CD4-positive, alpha-beta T cell treated with Interferon gamma for 1 hour (primary cell): ENCODE data around the gene CRCP.
"Not testable (repeated sequence)": the region's sequence is repeated elsewhere in the genome, so short reads cannot be mapped to it uniquely, and the experiment has no call there.

Experiments used
- DNase-seq: peaks from one replicate; pipeline ENCODE4 v3.0.0-alpha.2; 2020

The CRCP gene

GRCh38 chr7:66157060-66157459, 42.4 kb downstream of the CRCP start:
- no peak for DNase-seq

GRCh38 chr7:66162622-66163021, 48.0 kb downstream of the CRCP start:
- DNase-seq: no peak

GRCh38 chr7:66163186-66163610, 48.6 kb downstream of the CRCP start:
- DNase-seq: no peak

- DNase-seq: no peak
Measured at GRCh38 chr7:66164356-66164755, 49.7 kb downstream of the CRCP start.

- no peak for DNase-seq
Measured at GRCh38 chr7:66167773-66168387, 53.2 kb downstream of the CRCP start.

- DNase-seq: no peak
Measured at GRCh38 chr7:66169616-66170015, 55.0 kb downstream of the CRCP start.

GRCh38 chr7:66170309-66171231, 55.9 kb downstream of the CRCP start:
- no peak for DNase-seq

- not testable (repeated sequence) for DNase-seq
Measured at GRCh38 chr7:66172536-66173401, 58.1 kb downstream of the CRCP start.

- DNase-seq: no peak
Measured at GRCh38 chr7:66173856-66174255, 59.2 kb downstream of the CRCP start.

- DNase-seq: not testable (repeated sequence)
Measured at GRCh38 chr7:66175006-66175405, 60.4 kb downstream of the CRCP start.

- DNase-seq: no peak
Measured at GRCh38 chr7:66176914-66177313, 62.3 kb downstream of the CRCP start.

- no peak for DNase-seq
Measured at GRCh38 chr7:66178258-66178657, 63.6 kb downstream of the CRCP start.

GRCh38 chr7:66181329-66181728, 66.7 kb downstream of the CRCP start:
- DNase-seq: no peak

GRCh38 chr7:66181845-66182244, 67.2 kb downstream of the CRCP start:
- no peak for DNase-seq

- DNase-seq: no peak
Measured at GRCh38 chr7:66182920-66183319, 68.3 kb downstream of the CRCP start.

- DNase-seq: no peak
Measured at GRCh38 chr7:66183700-66184099, 69.1 kb downstream of the CRCP start.

- no peak for DNase-seq
Measured at GRCh38 chr7:66185680-66186187, 71.1 kb downstream of the CRCP start.

GRCh38 chr7:66186991-66187390, 72.3 kb downstream of the CRCP start:
- no peak for DNase-seq

- DNase-seq: no peak
Measured at GRCh38 chr7:66187905-66188304, 73.3 kb downstream of the CRCP start.

GRCh38 chr7:66188645-66189044, 74.0 kb downstream of the CRCP start:
- DNase-seq: no peak

GRCh38 chr7:66189695-66190503, 75.3 kb downstream of the CRCP start:
- no peak for DNase-seq

GRCh38 chr7:66190504-66190857, 75.8 kb downstream of the CRCP start:
- DNase-seq: no peak
